HepG2 (cell line): ENCODE measurements around the gene SEC24A.

Experiments used
- HMG20A ChIP-seq: IDR thresholded peaks from 2 replicates; pipeline ENCODE4 v1.6.1; 2016; ENCODE audit warnings: borderline replicate concordance
- ZBTB8A ChIP-seq: sonication (generic); formaldehyde crosslinking; IDR thresholded peaks from 2 replicates; pipeline ENCODE4 v1.4.0; 2020; ENCODE audit warnings: mild to moderate bottlenecking, low read depth, missing genetic modification reagents, borderline replicate concordance
- ZNF878 ChIP-seq: sonication (generic); formaldehyde crosslinking; IDR thresholded peaks from 2 replicates; pipeline ENCODE4 v1.8.1; 2023; ENCODE audit warnings: mild to moderate bottlenecking, missing genetic modification reagents, moderate library complexity
- TF ChIP-seq, protein P1 (sequence below), 2 experiments: sonication (generic) in 1 of 2; formaldehyde crosslinking in 1 of 2; IDR thresholded peaks; 2 replicates each; pipeline versions ENCODE4 v1.5.1 to v1.6.1; 2011 to 2020; ENCODE audit warnings: borderline replicate concordance in 1 of 2, low read depth in 1 of 2, low read length in 1 of 2, mild to moderate bottlenecking in 1 of 2, missing genetic modification reagents in 1 of 2, moderate library complexity in 1 of 2
- TF ChIP-seq, protein P2 (sequence below): sonication (generic); formaldehyde crosslinking; IDR thresholded peaks from 2 replicates; pipeline ENCODE4 v1.4.0; 2020; ENCODE audit warnings: missing genetic modification reagents
- TF ChIP-seq, protein P3 (sequence below): sonication (generic); formaldehyde crosslinking; IDR thresholded peaks from 2 replicates; pipeline ENCODE4 v1.5.0; 2020; ENCODE audit warnings: mild to moderate bottlenecking, missing genetic modification reagents, moderate library complexity

DNA sequence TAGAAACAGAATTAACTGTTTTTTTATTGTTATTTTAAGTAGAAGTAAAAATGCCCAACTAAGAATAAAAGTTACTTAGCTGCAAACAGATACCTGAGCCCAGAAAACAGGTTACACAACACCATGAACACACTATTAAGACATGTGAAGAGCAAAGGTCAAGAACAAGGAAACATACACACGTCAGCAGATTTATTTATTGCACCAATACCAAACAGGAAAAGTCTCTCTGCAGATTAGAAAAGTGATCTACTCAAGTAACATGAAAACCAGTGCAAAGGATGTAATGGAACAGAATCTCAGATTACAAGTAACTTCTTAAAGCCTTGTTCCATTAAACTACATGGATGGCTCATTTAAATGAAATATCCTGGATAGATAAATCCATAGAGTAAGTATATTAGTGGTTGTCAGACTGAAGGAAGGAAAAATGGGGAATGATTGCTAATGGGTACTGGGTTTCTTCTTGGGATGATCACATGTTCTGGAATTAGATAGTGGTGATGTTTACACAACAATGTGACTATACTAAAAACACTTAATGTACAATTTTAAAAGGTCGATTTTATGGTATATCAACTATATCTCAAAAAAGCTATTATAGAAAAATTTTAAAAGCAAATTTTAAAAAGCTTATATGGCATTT, 22.1 kb upstream of the SEC24A start:
- TF ChIP-seq ZBTB8A (CRISPR knock-in tag): no peak
- TF ChIP-seq, protein P1, sequence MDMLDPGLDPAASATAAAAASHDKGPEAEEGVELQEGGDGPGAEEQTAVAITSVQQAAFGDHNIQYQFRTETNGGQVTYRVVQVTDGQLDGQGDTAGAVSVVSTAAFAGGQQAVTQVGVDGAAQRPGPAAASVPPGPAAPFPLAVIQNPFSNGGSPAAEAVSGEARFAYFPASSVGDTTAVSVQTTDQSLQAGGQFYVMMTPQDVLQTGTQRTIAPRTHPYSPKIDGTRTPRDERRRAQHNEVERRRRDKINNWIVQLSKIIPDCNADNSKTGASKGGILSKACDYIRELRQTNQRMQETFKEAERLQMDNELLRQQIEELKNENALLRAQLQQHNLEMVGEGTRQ (IDR thresholded peaks at IDR 0.05; ENCODE audit: low read depth, low read length): no peak
- TF ChIP-seq, protein P1 (CRISPR knock-in tag; IDR thresholded peaks at IDR 0.05; ENCODE audit: borderline replicate concordance): no peak
- TF ChIP-seq ZNF878: no peak
- TF ChIP-seq, protein P2, sequence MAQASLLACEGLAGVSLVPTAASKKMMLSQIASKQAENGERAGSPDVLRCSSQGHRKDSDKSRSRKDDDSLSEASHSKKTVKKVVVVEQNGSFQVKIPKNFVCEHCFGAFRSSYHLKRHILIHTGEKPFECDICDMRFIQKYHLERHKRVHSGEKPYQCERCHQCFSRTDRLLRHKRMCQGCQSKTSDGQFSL: no peak
- TF ChIP-seq, protein P3, sequence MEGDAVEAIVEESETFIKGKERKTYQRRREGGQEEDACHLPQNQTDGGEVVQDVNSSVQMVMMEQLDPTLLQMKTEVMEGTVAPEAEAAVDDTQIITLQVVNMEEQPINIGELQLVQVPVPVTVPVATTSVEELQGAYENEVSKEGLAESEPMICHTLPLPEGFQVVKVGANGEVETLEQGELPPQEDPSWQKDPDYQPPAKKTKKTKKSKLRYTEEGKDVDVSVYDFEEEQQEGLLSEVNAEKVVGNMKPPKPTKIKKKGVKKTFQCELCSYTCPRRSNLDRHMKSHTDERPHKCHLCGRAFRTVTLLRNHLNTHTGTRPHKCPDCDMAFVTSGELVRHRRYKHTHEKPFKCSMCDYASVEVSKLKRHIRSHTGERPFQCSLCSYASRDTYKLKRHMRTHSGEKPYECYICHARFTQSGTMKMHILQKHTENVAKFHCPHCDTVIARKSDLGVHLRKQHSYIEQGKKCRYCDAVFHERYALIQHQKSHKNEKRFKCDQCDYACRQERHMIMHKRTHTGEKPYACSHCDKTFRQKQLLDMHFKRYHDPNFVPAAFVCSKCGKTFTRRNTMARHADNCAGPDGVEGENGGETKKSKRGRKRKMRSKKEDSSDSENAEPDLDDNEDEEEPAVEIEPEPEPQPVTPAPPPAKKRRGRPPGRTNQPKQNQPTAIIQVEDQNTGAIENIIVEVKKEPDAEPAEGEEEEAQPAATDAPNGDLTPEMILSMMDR: no peak
- TF ChIP-seq HMG20A (CRISPR knock-in tag): peak; percentile 56; the same call in 1 of the 2 replicates
